ENCODE measurements around the gene AGAP2.

Gene AGAP2

GRCh38 chr12:57735198-57735855 is 3.2 kb downstream of the AGAP2 start:
- no peak for TF ChIP-seq REST (IDR thresholded peaks at IDR 0.05; ENCODE audit: insufficient read depth in 1 of 2, low read depth in 2 of 2, low read length in 2 of 2)
- TF ChIP-seq FOXP2 (optimal IDR thresholded peaks at IDR 0.05; ENCODE audit: borderline replicate concordance, extremely low read depth, extremely low read length, insufficient read depth) = no peak

GRCh38 chr12:57734591-57734990 is 4.0 kb downstream of the AGAP2 start:
- TF ChIP-seq SIN3A (IDR thresholded peaks at IDR 0.05; ENCODE audit: borderline replicate concordance, insufficient read depth, low read length) (no peak), REST (IDR thresholded peaks at IDR 0.05; ENCODE audit: insufficient read depth in 1 of 2, low read depth in 2 of 2, low read length in 2 of 2) (no peak), TAF1 (IDR thresholded peaks at IDR 0.05; ENCODE audit: borderline replicate concordance, insufficient read depth, low read length) (no peak), FOXP2 (optimal IDR thresholded peaks at IDR 0.05; ENCODE audit: borderline replicate concordance, extremely low read depth, extremely low read length, insufficient read depth) (no peak), POLR2AphosphoS5 (IDR thresholded peaks at IDR 0.05; ENCODE audit: low read depth, low read length) (no peak)

GRCh38 chr12:57733928-57734327 is 4.6 kb downstream of the AGAP2 start:
- TF ChIP-seq POLR2AphosphoS5 (IDR thresholded peaks at IDR 0.05; ENCODE audit: low read depth, low read length) (no peak), FOXP2 (optimal IDR thresholded peaks at IDR 0.05; ENCODE audit: borderline replicate concordance, extremely low read depth, extremely low read length, insufficient read depth) (no peak), REST (IDR thresholded peaks at IDR 0.05; ENCODE audit: insufficient read depth in 1 of 2, low read depth in 2 of 2, low read length in 2 of 2) (no peak)

- no peak for TF ChIP-seq POLR2AphosphoS5 (IDR thresholded peaks at IDR 0.05; ENCODE audit: low read depth, low read length)
- TF ChIP-seq REST (IDR thresholded peaks at IDR 0.05; ENCODE audit: insufficient read depth in 1 of 2, low read depth in 2 of 2, low read length in 2 of 2) = no peak
- no peak for TF ChIP-seq FOXP2 (optimal IDR thresholded peaks at IDR 0.05; ENCODE audit: borderline replicate concordance, extremely low read depth, extremely low read length, insufficient read depth)
- TF ChIP-seq SIN3A (IDR thresholded peaks at IDR 0.05; ENCODE audit: borderline replicate concordance, insufficient read depth, low read length) = no peak
- TF ChIP-seq TAF1 (IDR thresholded peaks at IDR 0.05; ENCODE audit: borderline replicate concordance, insufficient read depth, low read length) = no peak
These were observed 5.6 kb downstream of the AGAP2 start for GRCh38 chr12:57732726-57733593.
